Osteoblast (primary cell): ENCODE data around the gene HS2ST1. TPM values are rescaled to one million over a fixed set of nuclear protein-coding genes. Genes with fewer than 3 reads are reported as not detected.

Experiments used
- DNase-seq: peaks from one replicate; pipeline ENCODE4 v3.0.0; 2011; ENCODE audit warnings: low spot score, mixed read lengths; ENCODE audit not compliant: insufficient read length; ENCODE audit errors: missing footprints
- H2AFZ ChIP-seq: 2 replicates; pipeline ENCODE4 v1.6.0; 2011; ENCODE audit warnings: mild to moderate bottlenecking, low read length
- H3K27ac ChIP-seq: 2 replicates; pipeline ENCODE4 v1.5.1; 2011; ENCODE audit warnings: mild to moderate bottlenecking, low read depth, low read length, moderate library complexity
- H3K27me3 ChIP-seq: 2 replicates; pipeline ENCODE4 v1.6.0; 2012; ENCODE audit warnings: mild to moderate bottlenecking, control low read depth, inconsistent platforms, low read length, moderate library complexity; ENCODE audit not compliant: insufficient read depth
- H3K36me3 ChIP-seq: 2 replicates; pipeline ENCODE4 v1.5.1; 2011; ENCODE audit warnings: mild to moderate bottlenecking, low read length, control low read depth, moderate library complexity; ENCODE audit not compliant: insufficient read depth
- H3K4me1 ChIP-seq: 2 replicates; pipeline ENCODE4 v1.5.1; 2011; ENCODE audit warnings: mild to moderate bottlenecking, low read length, control low read depth, moderate library complexity; ENCODE audit not compliant: insufficient read depth
- H3K4me2 ChIP-seq: 2 replicates; pipeline ENCODE4 v1.6.0; 2011; ENCODE audit warnings: mild to moderate bottlenecking, low read length; ENCODE audit not compliant: insufficient read depth
- H3K4me3 ChIP-seq: fragments of 200-600 bp; sonication (generic); 3 replicates; pipeline ENCODE4 v1.5.1; 2012; ENCODE audit warnings: mild to moderate bottlenecking, low read length, inconsistent platforms; ENCODE audit not compliant: insufficient read depth
- H3K79me2 ChIP-seq: 2 replicates; pipeline ENCODE4 v1.6.0; 2012; ENCODE audit warnings: mild to moderate bottlenecking, low read length, control low read depth, inconsistent platforms; ENCODE audit not compliant: insufficient read depth
- H3K9me3 ChIP-seq: 2 replicates; pipeline ENCODE4 v1.5.1; 2011; ENCODE audit warnings: low read depth, low read length, control low read depth
- H4K20me1 ChIP-seq: 2 replicates; pipeline ENCODE4 v1.6.0; 2012; ENCODE audit warnings: mild to moderate bottlenecking, low read length, control low read depth; ENCODE audit not compliant: insufficient read depth
- total RNA-seq: library from RNA; depleted of rRNA; stranded (reverse); fragments of >200 nt; gene quantifications from 2 replicates; pipeline ENCODE4 v1.2.3, GENCODE V29; 2012
- TF ChIP-seq, protein P1 (sequence below): IDR thresholded peaks from 2 replicates; pipeline ENCODE4 v1.5.1; 2011; ENCODE audit warnings: mild to moderate bottlenecking, low read depth, low read length, moderate library complexity; ENCODE audit errors: extremely low read depth

The HS2ST1 gene
- total RNA-seq, 1 donor, result 20.3 TPM

DNA sequence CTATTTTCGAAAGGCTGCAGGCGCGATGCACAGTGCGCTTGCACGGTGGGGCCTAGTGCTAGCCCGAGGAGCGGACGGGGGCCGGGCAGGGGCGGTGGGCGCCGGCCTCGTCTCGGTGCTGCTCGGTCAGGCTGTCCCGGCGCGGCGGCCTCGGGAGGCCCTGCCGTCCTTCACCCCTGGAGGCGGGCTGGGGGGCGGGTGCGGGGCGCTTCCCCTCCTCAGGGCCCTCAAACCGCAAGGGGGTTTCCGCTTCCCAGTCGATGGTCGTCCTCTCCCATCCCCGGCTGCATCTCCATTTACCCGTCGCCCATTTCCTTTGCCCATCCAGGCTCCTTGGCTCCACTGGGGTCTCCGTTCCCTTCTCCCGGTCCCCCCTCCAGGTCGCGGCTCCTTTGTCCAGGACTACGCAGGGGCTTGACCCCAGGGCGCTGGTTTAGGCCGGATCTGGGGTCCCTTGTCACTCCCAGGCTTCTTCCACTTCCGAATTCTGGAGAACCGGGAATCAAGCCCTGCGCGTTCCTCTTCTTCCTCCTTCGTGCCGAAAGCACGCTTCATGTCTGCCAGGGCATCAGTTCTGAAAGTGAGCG, 217.9 kb downstream of the HS2ST1 start:
- H3K9me3 ChIP-seq, result no peaks in the 10 kb centered on the region
- peak overlapping the region; percentile 94 for H2AFZ ChIP-seq
- H3K4me1 ChIP-seq, result peaks cover 3% of the 10 kb centered on the region
- TF ChIP-seq, protein P1, sequence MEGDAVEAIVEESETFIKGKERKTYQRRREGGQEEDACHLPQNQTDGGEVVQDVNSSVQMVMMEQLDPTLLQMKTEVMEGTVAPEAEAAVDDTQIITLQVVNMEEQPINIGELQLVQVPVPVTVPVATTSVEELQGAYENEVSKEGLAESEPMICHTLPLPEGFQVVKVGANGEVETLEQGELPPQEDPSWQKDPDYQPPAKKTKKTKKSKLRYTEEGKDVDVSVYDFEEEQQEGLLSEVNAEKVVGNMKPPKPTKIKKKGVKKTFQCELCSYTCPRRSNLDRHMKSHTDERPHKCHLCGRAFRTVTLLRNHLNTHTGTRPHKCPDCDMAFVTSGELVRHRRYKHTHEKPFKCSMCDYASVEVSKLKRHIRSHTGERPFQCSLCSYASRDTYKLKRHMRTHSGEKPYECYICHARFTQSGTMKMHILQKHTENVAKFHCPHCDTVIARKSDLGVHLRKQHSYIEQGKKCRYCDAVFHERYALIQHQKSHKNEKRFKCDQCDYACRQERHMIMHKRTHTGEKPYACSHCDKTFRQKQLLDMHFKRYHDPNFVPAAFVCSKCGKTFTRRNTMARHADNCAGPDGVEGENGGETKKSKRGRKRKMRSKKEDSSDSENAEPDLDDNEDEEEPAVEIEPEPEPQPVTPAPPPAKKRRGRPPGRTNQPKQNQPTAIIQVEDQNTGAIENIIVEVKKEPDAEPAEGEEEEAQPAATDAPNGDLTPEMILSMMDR, result no peak
- no peaks in the 10 kb centered on the region for H3K36me3 ChIP-seq
- H3K27me3 ChIP-seq, result no peaks in the 10 kb centered on the region
- no peaks in the 10 kb centered on the region for H3K79me2 ChIP-seq
- H3K27ac ChIP-seq, result peak overlapping the region; percentile 26
- H3K4me2 ChIP-seq, result peak overlapping the region; percentile 89
- DNase-seq, result peak; percentile 52
- H3K4me3 ChIP-seq, result peak overlapping the region; percentile 73
- H4K20me1 ChIP-seq, result no peaks in the 10 kb centered on the region

DNA sequence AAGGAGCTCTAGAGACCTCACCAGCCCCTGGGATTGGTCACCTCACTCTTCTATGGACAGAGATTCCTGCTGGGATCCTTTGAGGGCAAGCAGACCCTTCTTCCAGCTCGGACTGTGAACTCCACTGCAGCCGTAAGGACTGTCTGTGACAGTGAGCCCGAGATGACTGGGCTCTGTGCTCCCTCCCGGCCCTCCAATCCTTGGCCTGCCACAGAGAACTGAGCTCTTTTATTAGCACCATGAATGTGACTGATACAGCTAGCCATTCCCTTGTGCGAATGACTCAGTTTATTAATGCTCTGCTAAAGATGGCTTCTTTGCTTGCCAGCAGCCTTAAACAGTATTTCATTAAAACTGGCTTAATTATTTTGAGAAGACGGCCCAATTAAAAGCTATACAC, 219.6 kb downstream of the HS2ST1 start:
- Histone ChIP-seq H3K36me3 (no peaks in the 10 kb centered on the region), H3K79me2 (no peaks in the 10 kb centered on the region), H3K27me3 (no peaks in the 10 kb centered on the region), H3K4me3 (no peak overlapping the region), H4K20me1 (no peaks in the 10 kb centered on the region), H2AFZ (no peak overlapping the region), H3K4me2 (no peak overlapping the region), H3K27ac (no peak overlapping the region), H3K9me3 (no peaks in the 10 kb centered on the region), H3K4me1 (peaks cover 3% of the 10 kb centered on the region)
- TF ChIP-seq, protein P1, result no peak
- peak; percentile 90 for DNase-seq

DNA sequence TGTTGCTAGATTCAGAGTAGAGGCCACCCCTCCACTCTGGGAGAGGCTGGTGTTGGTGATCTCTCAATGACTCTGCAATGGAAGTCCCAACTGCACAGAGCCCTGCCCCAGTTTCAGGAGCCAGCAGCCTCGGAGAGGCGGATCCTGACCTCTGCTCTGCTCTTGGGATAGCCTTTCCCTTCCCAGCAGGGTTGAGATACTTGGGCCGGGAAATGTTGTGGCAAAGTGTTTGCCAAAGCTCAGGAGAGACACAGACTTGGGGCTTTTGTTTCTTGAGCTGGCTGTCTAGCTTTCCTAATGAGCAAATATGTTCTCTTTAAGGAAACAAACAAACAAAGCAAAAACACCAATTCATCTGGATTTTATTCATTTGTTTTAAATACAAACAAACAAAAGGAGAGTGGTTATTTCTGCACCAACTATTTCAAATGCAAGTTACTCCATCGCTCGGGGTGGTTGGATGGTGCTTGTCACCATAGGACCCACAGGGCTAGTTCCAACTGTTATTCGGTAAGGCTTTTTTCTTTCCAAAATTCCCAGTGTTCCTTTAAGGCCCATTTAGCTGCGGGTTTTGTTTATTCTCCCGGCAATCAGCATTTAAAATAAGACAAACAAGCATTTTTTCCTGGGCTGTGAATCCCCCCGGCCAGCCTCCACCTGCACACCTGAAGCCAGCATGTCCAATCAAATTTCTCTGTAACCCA, 220.3 kb downstream of the HS2ST1 start:
- TF ChIP-seq, protein P1, result no peak
- Histone ChIP-seq H3K4me1 (peaks cover 3% of the 10 kb centered on the region), H3K4me2 (no peak overlapping the region), H3K4me3 (no peak overlapping the region), H3K79me2 (no peaks in the 10 kb centered on the region), H3K36me3 (no peaks in the 10 kb centered on the region), H4K20me1 (no peaks in the 10 kb centered on the region), H2AFZ (peak overlapping the region; percentile 54), H3K9me3 (no peaks in the 10 kb centered on the region), H3K27ac (no peak overlapping the region), H3K27me3 (no peaks in the 10 kb centered on the region)
- DNase-seq, result peak; percentile 65

DNA sequence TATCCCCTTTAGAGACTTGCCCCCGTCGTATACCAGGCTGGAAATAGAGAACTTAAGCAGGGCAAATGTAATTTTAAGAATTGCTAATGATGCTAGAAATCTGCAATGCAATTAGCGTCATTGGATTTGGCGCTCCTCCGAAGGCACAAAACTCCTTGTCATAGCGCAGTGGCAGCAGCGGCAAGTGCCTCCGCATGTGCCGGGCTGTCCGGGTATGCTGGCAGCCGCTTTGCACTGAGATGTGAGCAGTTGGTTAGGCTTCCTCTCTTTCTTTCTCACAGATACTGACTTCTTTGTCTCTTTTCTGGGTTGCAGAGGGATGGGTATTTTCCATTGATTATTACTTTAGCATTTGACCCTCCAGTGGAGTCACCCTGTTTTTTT, 220.9 kb downstream of the HS2ST1 start:
- TF ChIP-seq, protein P1, result no peak
- H3K27ac ChIP-seq, result no peak overlapping the region
- no peak overlapping the region for H3K4me2 ChIP-seq
- no peak overlapping the region for H2AFZ ChIP-seq
- H3K79me2 ChIP-seq, result no peaks in the 10 kb centered on the region
- H3K9me3 ChIP-seq, result no peaks in the 10 kb centered on the region
- peaks cover 3% of the 10 kb centered on the region for H3K4me1 ChIP-seq
- no peaks in the 10 kb centered on the region for H3K36me3 ChIP-seq
- no peak for DNase-seq
- H3K4me3 ChIP-seq, result no peak overlapping the region
- no peaks in the 10 kb centered on the region for H3K27me3 ChIP-seq
- no peaks in the 10 kb centered on the region for H4K20me1 ChIP-seq
